Myocyte (in vitro differentiated cells): Measurements from ENCODE around the gene OSTF1. TPM values are rescaled to one million over a fixed set of nuclear protein-coding genes. Genes with fewer than 3 reads are reported as not detected.

ENCODE experiments used
- DNase-seq: peaks from one replicate; pipeline ENCODE4 v3.0.0-alpha.2; 2012; ENCODE audit warnings: low read depth
- total RNA-seq: library from RNA; depleted of rRNA; stranded (reverse); fragments of >200 nt; gene quantifications from 2 replicates; pipeline ENCODE4 v1.2.3, GENCODE V29; 2014

Gene OSTF1
- total RNA-seq, 1 donor from 2014 or later, result 24.6 TPM

GRCh38 chr9:75161116-75161857 lies 73.0 kb downstream of the OSTF1 start:
- no peak for DNase-seq

- DNase-seq, result no peak
Observed at GRCh38 chr9:75163764-75164163, 75.5 kb downstream of the OSTF1 start.

- no peak for DNase-seq
Observed at GRCh38 chr9:75164573-75164972, 76.3 kb downstream of the OSTF1 start.

GRCh38 chr9:75167281-75167680 lies 79.0 kb downstream of the OSTF1 start:
- no peak for DNase-seq

GRCh38 chr9:75168270-75169178 lies 80.2 kb downstream of the OSTF1 start:
- no peak for DNase-seq

- DNase-seq, result no peak
Observed at GRCh38 chr9:75169623-75170022, 81.3 kb downstream of the OSTF1 start.

GRCh38 chr9:75170898-75171360 lies 82.6 kb downstream of the OSTF1 start:
- DNase-seq, result no peak

GRCh38 chr9:75175395-75175794 lies 87.1 kb downstream of the OSTF1 start:
- DNase-seq, result no peak

- no peak for DNase-seq
Observed at GRCh38 chr9:75176037-75176436, 87.7 kb downstream of the OSTF1 start.

GRCh38 chr9:75181750-75182149 lies 93.4 kb downstream of the OSTF1 start:
- no peak for DNase-seq

- no peak for DNase-seq
Observed at GRCh38 chr9:75183306-75183705, 95.0 kb downstream of the OSTF1 start.

- DNase-seq, result no peak
Observed at GRCh38 chr9:75184471-75184870, 96.2 kb downstream of the OSTF1 start.

GRCh38 chr9:75185585-75186170 lies 97.4 kb downstream of the OSTF1 start:
- peak; percentile 21 for DNase-seq

GRCh38 chr9:75186767-75187380 lies 98.6 kb downstream of the OSTF1 start:
- peak; percentile 28 for DNase-seq

- no peak for DNase-seq
Observed at GRCh38 chr9:75188756-75189155, 100.4 kb downstream of the OSTF1 start.

GRCh38 chr9:75190762-75191161 lies 102.4 kb downstream of the OSTF1 start:
- no peak for DNase-seq

Other genes starting within 250 kb of the OSTF1 start
- not detected in 2 replicates for gene TRPM6, start 200.6 kb upstream of the OSTF1 start, total RNA-seq
- gene C9orf40, start 135.6 kb upstream of the OSTF1 start, total RNA-seq, result 5.8 and 9.1 TPM in 2 replicates
- gene CARNMT1, start 60.2 kb upstream of the OSTF1 start, total RNA-seq, result 40.2 and 42.1 TPM in 2 replicates
- gene NMRK1, start 359 bp upstream of the OSTF1 start, total RNA-seq, result 39.0 and 42.6 TPM in 2 replicates